ENCODE data around the gene PDE6B. TPM values are rescaled to one million over a fixed set of nuclear protein-coding genes. Genes with fewer than 3 reads are reported as not detected.

The PDE6B gene
- polyA plus RNA-seq, 2 of the 4 experiments (the other 2 are of a cell fraction), result not detected

DNA sequence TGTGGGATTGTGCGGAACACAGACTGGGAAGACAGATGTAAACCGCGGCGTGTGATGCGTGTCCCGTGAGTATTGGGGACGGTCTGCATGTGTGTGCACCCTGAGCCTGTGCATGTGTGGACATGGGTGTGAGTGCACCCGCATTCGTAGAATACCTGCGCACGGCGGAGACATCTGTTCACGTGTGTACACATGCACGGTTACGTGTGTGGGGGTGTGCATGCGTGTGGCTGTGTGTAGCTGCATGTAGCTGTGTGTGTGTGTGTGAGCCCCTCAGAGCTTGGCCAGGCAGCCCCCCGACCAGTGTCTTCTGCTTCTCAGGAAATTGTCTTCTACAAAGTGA lies 29.1 kb downstream of the PDE6B start:
- POLR2A ChIA-PET, result no interaction called here
- H3K4me3 ChIP-seq, result no peak overlapping the region
- H3K4me2 ChIP-seq, result no peak overlapping the region
- no peak for DNase-seq (ENCODE audit: low read depth in 1 of 2, low spot score in 1 of 2)
- CTCF ChIA-PET, result no interaction called here
- FAIRE-seq, result no peak
- H3K9me3 ChIP-seq, result no peaks in the 10 kb centered on the region
- WGBS (ENCODE audit: missing lambda C conversion rate), result 88% methylated on average over 14 of the region's 17 CpGs
- no peaks in the 10 kb centered on the region for H3K4me1 ChIP-seq
- H3K27ac ChIP-seq, result no peak overlapping the region
- no peak for ATAC-seq
- TF ChIP-seq RAD21 (conservative IDR thresholded peaks at IDR 0.05 in 1 of 2, IDR thresholded peaks at IDR 0.05 in 1 of 2) (no peak), NFE2L2 (conservative IDR thresholded peaks at IDR 0.05; ENCODE audit: low read length) (no peak), MYC (IDR thresholded peaks at IDR 0.05; ENCODE audit: borderline replicate concordance, low read length) (no peak), MAFK (IDR thresholded peaks at IDR 0.05; ENCODE audit: partially characterized antibody) (no peak), ZNF302 (CRISPR knock-in tag; IDR thresholded peaks at IDR 0.05) (no peak), RCOR1 (IDR thresholded peaks at IDR 0.05; ENCODE audit: low read depth, low read length) (no peak), KDM1A (IDR thresholded peaks at IDR 0.05; ENCODE audit: low read depth) (no peak), SMC3 (IDR thresholded peaks at IDR 0.05) (no peak), EHF (CRISPR knock-in tag; IDR thresholded peaks at IDR 0.05) (no peak), GATA3 (IDR thresholded peaks at IDR 0.05; ENCODE audit: borderline replicate concordance) (no peak), CBX2 (IDR thresholded peaks at IDR 0.05; ENCODE audit: borderline replicate concordance, low read depth) (no peak), ZFP36 (IDR thresholded peaks at IDR 0.05; ENCODE audit: borderline replicate concordance, partially characterized antibody) (no peak), HOXB13 (CRISPR knock-in tag; IDR thresholded peaks at IDR 0.05; ENCODE audit: low read depth) (no peak), RFX5 (IDR thresholded peaks at IDR 0.05) (no peak), TFCP2L1 (CRISPR knock-in tag; IDR thresholded peaks at IDR 0.05) (no peak), FOXS1 (CRISPR knock-in tag; IDR thresholded peaks at IDR 0.05) (no peak)
- TF ChIP-seq, protein P1, sequence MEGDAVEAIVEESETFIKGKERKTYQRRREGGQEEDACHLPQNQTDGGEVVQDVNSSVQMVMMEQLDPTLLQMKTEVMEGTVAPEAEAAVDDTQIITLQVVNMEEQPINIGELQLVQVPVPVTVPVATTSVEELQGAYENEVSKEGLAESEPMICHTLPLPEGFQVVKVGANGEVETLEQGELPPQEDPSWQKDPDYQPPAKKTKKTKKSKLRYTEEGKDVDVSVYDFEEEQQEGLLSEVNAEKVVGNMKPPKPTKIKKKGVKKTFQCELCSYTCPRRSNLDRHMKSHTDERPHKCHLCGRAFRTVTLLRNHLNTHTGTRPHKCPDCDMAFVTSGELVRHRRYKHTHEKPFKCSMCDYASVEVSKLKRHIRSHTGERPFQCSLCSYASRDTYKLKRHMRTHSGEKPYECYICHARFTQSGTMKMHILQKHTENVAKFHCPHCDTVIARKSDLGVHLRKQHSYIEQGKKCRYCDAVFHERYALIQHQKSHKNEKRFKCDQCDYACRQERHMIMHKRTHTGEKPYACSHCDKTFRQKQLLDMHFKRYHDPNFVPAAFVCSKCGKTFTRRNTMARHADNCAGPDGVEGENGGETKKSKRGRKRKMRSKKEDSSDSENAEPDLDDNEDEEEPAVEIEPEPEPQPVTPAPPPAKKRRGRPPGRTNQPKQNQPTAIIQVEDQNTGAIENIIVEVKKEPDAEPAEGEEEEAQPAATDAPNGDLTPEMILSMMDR (IDR thresholded peaks at IDR 0.05), result no peak
- TF ChIP-seq, protein P2, sequence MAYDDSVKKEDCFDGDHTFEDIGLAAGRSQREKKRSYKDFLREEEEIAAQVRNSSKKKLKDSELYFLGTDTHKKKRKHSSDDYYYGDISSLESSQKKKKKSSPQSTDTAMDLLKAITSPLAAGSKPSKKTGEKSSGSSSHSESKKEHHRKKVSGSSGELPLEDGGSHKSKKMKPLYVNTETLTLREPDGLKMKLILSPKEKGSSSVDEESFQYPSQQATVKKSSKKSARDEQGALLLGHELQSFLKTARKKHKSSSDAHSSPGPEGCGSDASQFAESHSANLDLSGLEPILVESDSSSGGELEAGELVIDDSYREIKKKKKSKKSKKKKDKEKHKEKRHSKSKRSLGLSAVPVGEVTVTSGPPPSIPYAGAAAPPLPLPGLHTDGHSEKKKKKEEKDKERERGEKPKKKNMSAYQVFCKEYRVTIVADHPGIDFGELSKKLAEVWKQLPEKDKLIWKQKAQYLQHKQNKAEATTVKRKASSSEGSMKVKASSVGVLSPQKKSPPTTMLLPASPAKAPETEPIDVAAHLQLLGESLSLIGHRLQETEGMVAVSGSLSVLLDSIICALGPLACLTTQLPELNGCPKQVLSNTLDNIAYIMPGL (CRISPR knock-in tag; IDR thresholded peaks at IDR 0.05; ENCODE audit: borderline replicate concordance), result no peak

DNA sequence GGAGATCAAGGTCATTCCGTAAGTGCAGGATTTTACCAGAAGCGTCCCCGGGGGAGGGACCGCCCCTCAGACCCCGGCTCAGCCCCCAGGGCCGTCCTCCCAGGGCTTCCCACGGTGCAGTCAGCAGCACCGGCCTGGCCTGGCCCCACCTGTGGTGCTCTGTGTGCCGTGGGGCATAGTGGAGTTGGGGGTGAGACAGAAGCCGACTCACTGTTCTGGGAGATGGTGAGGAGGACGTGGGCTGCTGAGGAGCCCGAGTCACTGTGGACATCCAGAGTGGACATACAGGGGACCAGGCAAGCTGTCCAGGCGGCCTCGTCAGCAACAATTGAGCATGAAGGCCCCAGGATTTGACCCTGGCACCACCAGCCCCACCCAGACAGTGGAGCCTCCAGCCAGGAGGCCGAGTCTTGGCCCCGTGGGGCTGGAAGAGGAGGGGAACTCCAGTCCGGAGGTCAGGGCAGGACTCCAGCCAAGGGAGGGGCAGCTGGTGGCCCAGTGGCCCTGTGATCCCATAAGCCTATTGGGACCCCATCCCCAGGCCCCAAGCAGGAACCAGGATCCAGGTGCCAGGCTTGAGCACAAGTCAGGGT lies 29.6 kb downstream of the PDE6B start:
- DNase-seq (ENCODE audit: low read depth in 1 of 2, low spot score in 1 of 2) (no peak), ATAC-seq (no peak), FAIRE-seq (no peak)
- no peak overlapping the region for H3K4me3 ChIP-seq
- TF ChIP-seq NFE2L2 (conservative IDR thresholded peaks at IDR 0.05; ENCODE audit: low read length), result no peak
- TF ChIP-seq, protein P3, sequence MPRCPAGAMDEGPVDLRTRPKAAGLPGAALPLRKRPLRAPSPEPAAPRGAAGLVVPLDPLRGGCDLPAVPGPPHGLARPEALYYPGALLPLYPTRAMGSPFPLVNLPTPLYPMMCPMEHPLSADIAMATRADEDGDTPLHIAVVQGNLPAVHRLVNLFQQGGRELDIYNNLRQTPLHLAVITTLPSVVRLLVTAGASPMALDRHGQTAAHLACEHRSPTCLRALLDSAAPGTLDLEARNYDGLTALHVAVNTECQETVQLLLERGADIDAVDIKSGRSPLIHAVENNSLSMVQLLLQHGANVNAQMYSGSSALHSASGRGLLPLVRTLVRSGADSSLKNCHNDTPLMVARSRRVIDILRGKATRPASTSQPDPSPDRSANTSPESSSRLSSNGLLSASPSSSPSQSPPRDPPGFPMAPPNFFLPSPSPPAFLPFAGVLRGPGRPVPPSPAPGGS (IDR thresholded peaks at IDR 0.05), result no peak
- no peaks in the 10 kb centered on the region for H3K9me3 ChIP-seq
- H3K4me1 ChIP-seq, result no peaks in the 10 kb centered on the region
- 39% methylated on average over 7 of the region's 17 CpGs for WGBS (ENCODE audit: missing lambda C conversion rate)
- ChIA-PET CTCF (no interaction called here), POLR2A (no interaction called here)
- H3K27ac ChIP-seq, result no peak overlapping the region
- H3K4me2 ChIP-seq, result no peak overlapping the region
